Psoas muscle (tissue), 8 donors: ENCODE results near the gene SIM2. TPM values are rescaled to one million over a fixed set of nuclear protein-coding genes. Genes with fewer than 3 reads are reported as not detected.
A peak's percentile ranks its signal among the peaks of the same experiment; 100 is the strongest.

Source experiments
- ATAC-seq, 4 donors: fragments of 200-7000 bp; cut with Tn5 transposase; one replicate each; pipeline ENCODE4 v1.9.1; 2020; ENCODE audit warnings: moderate library complexity in 3 of 4, mild to moderate bottlenecking in 2 of 4
- DNase-seq, 2 donors: peaks; one replicate each; pipeline ENCODE4 v3.0.0-alpha.2; 2020
- H3K27ac ChIP-seq: fragments of 200-600 bp; one replicate; pipeline ENCODE4 v1.8.0; 2022
- H3K27me3 ChIP-seq, 3 donors: fragments of 200-600 bp in 1 of 3; one replicate each; pipeline versions ENCODE4 v1.6.1 to v1.8.0; 2013 to 2022; ENCODE audit warnings: low read length in 2 of 3, mild to moderate bottlenecking in 2 of 3, moderate library complexity in 1 of 3; ENCODE audit not compliant: insufficient read depth in 3 of 3
- H3K36me3 ChIP-seq, 2 donors: fragments of 200-600 bp in 1 of 2; one replicate each; pipeline versions ENCODE4 v1.6.1 to v1.8.0; 2013 to 2022; ENCODE audit warnings: low read depth in 1 of 2, mild to moderate bottlenecking in 1 of 2, moderate library complexity in 1 of 2; ENCODE audit not compliant: insufficient read depth in 1 of 2
- H3K4me1 ChIP-seq: fragments of 200-600 bp; one replicate; pipeline ENCODE4 v1.8.0; 2022
- H3K4me3 ChIP-seq: fragments of 200-600 bp; one replicate; pipeline ENCODE4 v1.8.0; 2022; ENCODE audit warnings: mild to moderate bottlenecking
- H3K9me3 ChIP-seq: fragments of 200-600 bp; one replicate; pipeline ENCODE4 v1.8.0; 2022
- CTCF ChIP-seq: fragments of 200-600 bp; IDR thresholded peaks from one replicate; pipeline ENCODE4 v1.8.0; 2022; ENCODE audit warnings: antibody characterized with exemption
- WGBS, 3 donors: extraction: QIAGEN DNeasy Blood & Tissue Kit; methylation state at CpG; one replicate each; pipeline versions ENCODE4 v1.1.6 to v1.1.7; 2013; 5-methylcytosine and 5-hydroxymethylcytosine counted together
- intact Hi-C, 2 donors: fragments of 100-400 bp; cut with DNase I; formaldehyde crosslinking; loops; one replicate each; pipeline versions ENCODE4 v1.11.0 to v1.14.2; 2022
- polyA plus RNA-seq, 3 donors: library from polyadenylated mRNA; stranded (reverse); fragments of 200-250 nt; gene quantifications; one replicate each; pipeline ENCODE4 v1.2.3, GENCODE V29; 2013
- total RNA-seq, 4 donors: library from RNA; stranded (reverse); fragmentation: NEBNext Ultra II Directional in 2 of 4; extraction: Animal tissue kit (Norgen Biotek cat#: 25700) in 2 of 4; gene quantifications; one replicate each; pipeline versions ENCODE4 v1.2.1 to v1.2.4, GENCODE V29; 2021 to 2023
- donor health status: healthy with polysubstance abuse.
- donor health status: DM: no; HTN: no; CAD: no; lungs with moderate emphysema.
- donor health status: Bipolar disorder and iron deficiency.
- donor health status: healthy.
- donor health status: DM: yes; HTN: yes; CAD: no.
- donor health status: DM: no; HTN: no; CAD: no.
- donor health status: DM: no; HTN: no; CAD: no.
- donor health status: DM: yes; HTN: yes; CAD: no.

The SIM2 gene
- total and polyA plus RNA-seq, 7 donors, result 0.06 to 3.0 (median 0.14) TPM

DNA sequence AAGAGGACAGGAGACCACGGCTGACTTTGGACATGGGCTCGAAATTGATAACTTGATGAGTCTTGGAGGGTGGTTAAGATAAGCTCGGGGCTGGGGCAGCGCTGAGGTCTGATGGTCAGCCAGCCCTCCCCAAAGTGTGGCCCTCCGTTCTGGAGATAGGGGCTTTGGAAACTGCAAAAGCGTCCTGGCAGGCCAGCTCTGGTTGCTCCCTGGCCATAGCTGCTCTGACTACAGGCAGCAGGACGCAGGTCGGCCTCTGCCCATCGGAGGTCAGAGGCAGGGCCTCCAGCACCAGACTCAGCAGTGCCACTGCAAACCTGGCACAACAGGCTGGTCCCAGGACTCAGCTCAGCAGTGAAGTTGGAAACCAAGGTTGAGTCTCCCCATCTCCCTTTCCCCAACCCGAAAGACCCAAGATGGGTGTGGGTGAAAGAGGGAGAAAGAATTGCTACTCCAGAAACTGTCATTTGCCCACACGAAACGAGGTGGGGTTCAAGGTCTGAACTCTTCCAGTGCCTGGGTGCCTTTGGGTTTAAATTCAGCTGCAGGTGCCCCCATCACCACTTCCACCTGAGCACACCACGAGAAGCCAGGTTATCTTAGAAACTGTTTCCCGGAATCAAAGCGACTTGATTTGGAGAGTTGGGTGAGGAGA is 4.8 kb downstream of the SIM2 start:
- DNase-seq (no peak), ATAC-seq (no peak)
- TF ChIP-seq CTCF, result no peak
- Histone ChIP-seq H3K4me3 (no peak overlapping the region), H3K4me1 (peaks cover 36% of the 10 kb centered on the region), H3K27me3 (peaks cover 3 to 100% (median 78%) of the 10 kb centered on the region in 3 donors), H3K9me3 (no peaks in the 10 kb centered on the region), H3K27ac (no peak overlapping the region), H3K36me3 (no peaks in the 10 kb centered on the region)
- 37 to 52% (median 51%) methylated on average over 15 of the region's 15 CpGs for WGBS, 3 donors
- intact Hi-C loops, result no loop called here

DNA sequence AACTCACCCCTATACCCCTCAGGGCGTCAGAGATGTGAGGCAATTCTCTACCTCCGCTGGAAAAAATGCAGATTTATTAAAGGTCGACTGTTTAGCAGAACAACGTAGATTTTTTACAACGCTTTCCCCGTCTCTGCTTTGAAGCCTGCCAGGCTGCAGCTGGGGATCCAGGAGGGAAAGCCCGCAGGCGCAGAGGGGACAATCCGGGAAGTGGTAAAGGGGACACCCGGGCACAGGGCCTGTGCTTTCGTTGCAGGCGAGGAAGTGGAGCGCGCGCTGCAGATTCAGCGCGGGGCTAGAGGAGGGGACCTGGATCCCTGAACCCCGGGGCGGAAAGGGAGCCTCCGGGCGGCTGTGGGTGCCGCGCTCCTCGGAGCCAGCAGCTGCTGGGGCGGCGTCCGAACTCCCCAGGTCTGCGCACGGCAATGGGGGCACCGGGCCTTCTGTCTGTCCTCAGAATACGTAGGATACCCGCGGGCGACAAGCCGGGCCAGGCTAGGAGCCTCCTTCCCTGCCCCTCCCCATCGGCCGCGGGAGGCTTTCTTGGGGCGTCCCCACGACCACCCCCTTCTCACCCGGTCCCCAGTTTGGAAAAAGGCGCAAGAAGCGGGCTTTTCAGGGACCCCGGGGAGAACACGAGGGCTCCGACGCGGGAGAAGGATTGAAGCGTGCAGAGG is 5.5 kb downstream of the SIM2 start:
- no peak overlapping the region for H3K27ac ChIP-seq
- peaks cover 32% of the 10 kb centered on the region for H3K4me1 ChIP-seq
- no peak overlapping the region for H3K4me3 ChIP-seq
- peaks cover 3 to 100% (median 75%) of the 10 kb centered on the region in 3 donors for H3K27me3 ChIP-seq
- H3K9me3 ChIP-seq, result no peaks in the 10 kb centered on the region
- ATAC-seq, result no peak
- WGBS, 3 donors, result 6 to 12% (median 11%) methylated on average over 47 to 49 of the region's 49 CpGs
- intact Hi-C loops, result no loop called here
- no peak for TF ChIP-seq CTCF
- no peak for DNase-seq
- no peaks in the 10 kb centered on the region for H3K36me3 ChIP-seq

- Histone ChIP-seq H3K9me3 (no peaks in the 10 kb centered on the region), H3K27ac (no peak overlapping the region), H3K4me1 (peaks cover 25% of the 10 kb centered on the region), H3K36me3 (no peaks in the 10 kb centered on the region), H3K4me3 (peak overlapping the region; percentile 24), H3K27me3 (peaks cover 3 to 100% (median 72%) of the 10 kb centered on the region in 3 donors)
- TF ChIP-seq CTCF, result no peak
- intact Hi-C loops, result no loop called here
- WGBS, 3 donors, result 9 to 16% (median 13%) methylated on average over 35 to 39 of the region's 39 CpGs
- ATAC-seq, result no peak
- no peak for DNase-seq
These were observed 6.2 kb downstream of the SIM2 start for GRCh38 chr21:36704958-36705678.

- ATAC-seq (no peak), DNase-seq (no peak)
- 20 to 25% (median 24%) methylated on average over 21 to 22 of the region's 22 CpGs for WGBS, 3 donors
- Histone ChIP-seq H3K4me1 (peaks cover 17% of the 10 kb centered on the region), H3K27ac (no peak overlapping the region), H3K36me3 (no peaks in the 10 kb centered on the region), H3K9me3 (no peaks in the 10 kb centered on the region), H3K27me3 (peaks cover 5 to 100% (median 70%) of the 10 kb centered on the region in 3 donors), H3K4me3 (no peak overlapping the region)
- intact Hi-C loops, result no loop called here
- TF ChIP-seq CTCF, result no peak
These were observed 7.0 kb downstream of the SIM2 start for GRCh38 chr21:36705679-36706481.
